Right renal cortex interstitium (tissue), 3 donors: ENCODE data around the gene PRDM11. TPM values are rescaled to one million over a fixed set of nuclear protein-coding genes. Genes with fewer than 3 reads are reported as not detected.

Source experiments
- DNase-seq, 3 donors: peaks; one replicate each; pipeline ENCODE4 v3.0.0-alpha.2; 2013; ENCODE audit warnings: low read depth in 3 of 3, low spot score in 2 of 3
- polyA plus RNA-seq, 3 donors: library from polyadenylated mRNA; unstranded; fragments of 120-200 nt; gene quantifications; one replicate each; pipeline ENCODE4 v1.2.1, GENCODE V29; 2013; ENCODE audit not compliant: insufficient read length in 3 of 3

The PRDM11 gene
- polyA plus RNA-seq, 3 donors = 18.2 to 19.8 (median 18.5) TPM

- no peak for DNase-seq
These were observed 62.8 kb downstream of the PRDM11 start for GRCh38 chr11:45209000-45209879.

GRCh38 chr11:45209891-45210699, 63.7 kb downstream of the PRDM11 start:
- DNase-seq = peak; percentile 64 to 74 (median 68)

GRCh38 chr11:45210846-45211245, 64.4 kb downstream of the PRDM11 start:
- no peak for DNase-seq

- DNase-seq = no peak
These were observed 65.3 kb downstream of the PRDM11 start for GRCh38 chr11:45211732-45212131.

- DNase-seq = no peak
These were observed 66.3 kb downstream of the PRDM11 start for GRCh38 chr11:45212566-45213315.

- DNase-seq = no peak
These were observed 66.9 kb downstream of the PRDM11 start for GRCh38 chr11:45213316-45213665.

GRCh38 chr11:45213717-45214116, 67.3 kb downstream of the PRDM11 start:
- DNase-seq = no peak

GRCh38 chr11:45215098-45215865, 68.8 kb downstream of the PRDM11 start:
- no peak for DNase-seq

GRCh38 chr11:45216031-45216430, 69.6 kb downstream of the PRDM11 start:
- DNase-seq = no peak

- DNase-seq = no peak
These were observed 70.5 kb downstream of the PRDM11 start for GRCh38 chr11:45216901-45217300.

GRCh38 chr11:45217991-45218390, 71.6 kb downstream of the PRDM11 start:
- DNase-seq = no peak

GRCh38 chr11:45218705-45219104, 72.3 kb downstream of the PRDM11 start:
- no peak for DNase-seq

- DNase-seq = no peak
These were observed 73.0 kb downstream of the PRDM11 start for GRCh38 chr11:45219411-45219810.

GRCh38 chr11:45223496-45223895, 77.1 kb downstream of the PRDM11 start:
- no peak for DNase-seq

GRCh38 chr11:45224766-45225165, 78.3 kb downstream of the PRDM11 start:
- DNase-seq = no peak

- DNase-seq = no peak
These were observed 78.8 kb downstream of the PRDM11 start for GRCh38 chr11:45225277-45225676.

GRCh38 chr11:45225961-45226871, 79.8 kb downstream of the PRDM11 start:
- no peak for DNase-seq

- no peak for DNase-seq
These were observed 80.5 kb downstream of the PRDM11 start for GRCh38 chr11:45226901-45227300.

GRCh38 chr11:45227836-45228235, 81.4 kb downstream of the PRDM11 start:
- DNase-seq = no peak
